ENCODE measurements around the gene PRKCA. TPM values are rescaled to one million over a fixed set of nuclear protein-coding genes. Genes with fewer than 3 reads are reported as not detected.

PRKCA gene
- total RNA-seq, 3 donors from 2014 or later = 42.3 to 77.7 (median 56.3) TPM

GRCh38 chr17:66630828-66631472, 328.5 kb downstream of the PRKCA start:
- intact Hi-C loops (cut with DNase I, micrococcal nuclease) = no loop called here
- H3K4me3 ChIP-seq = no peak overlapping the region
- no peak for TF ChIP-seq CTCF (IDR thresholded peaks at IDR 0.05)
- DNase-seq (no peak), ATAC-seq (no peak)
- H3K36me3 ChIP-seq (ENCODE audit: low read depth) = no peaks in the 10 kb centered on the region
- H3K4me1 ChIP-seq (ENCODE audit: low read depth) = no peaks in the 10 kb centered on the region
- no peaks in the 10 kb centered on the region for H3K9me3 ChIP-seq

GRCh38 chr17:66632731-66633130, 330.3 kb downstream of the PRKCA start:
- Histone ChIP-seq H3K4me3 (no peak overlapping the region), H3K9me3 (no peaks in the 10 kb centered on the region), H3K36me3 (ENCODE audit: low read depth) (no peaks in the 10 kb centered on the region), H3K4me1 (ENCODE audit: low read depth) (no peaks in the 10 kb centered on the region)
- ATAC-seq = no peak
- TF ChIP-seq CTCF (IDR thresholded peaks at IDR 0.05) = no peak
- intact Hi-C loops (cut with DNase I, micrococcal nuclease) = no loop called here
- DNase-seq = no peak

GRCh38 chr17:66633317-66633965, 331.0 kb downstream of the PRKCA start:
- intact Hi-C loops (cut with DNase I, micrococcal nuclease) = no loop called here
- Histone ChIP-seq H3K4me1 (ENCODE audit: low read depth) (no peaks in the 10 kb centered on the region), H3K36me3 (ENCODE audit: low read depth) (no peaks in the 10 kb centered on the region), H3K4me3 (no peak overlapping the region), H3K9me3 (no peaks in the 10 kb centered on the region)
- no peak for TF ChIP-seq CTCF (IDR thresholded peaks at IDR 0.05)
- DNase-seq (no peak), ATAC-seq (peak; percentile 45)

- Histone ChIP-seq H3K36me3 (ENCODE audit: low read depth) (no peaks in the 10 kb centered on the region), H3K4me1 (ENCODE audit: low read depth) (no peaks in the 10 kb centered on the region), H3K4me3 (no peak overlapping the region), H3K9me3 (no peaks in the 10 kb centered on the region)
- intact Hi-C loops (cut with DNase I, micrococcal nuclease) = no loop called here
- TF ChIP-seq CTCF (IDR thresholded peaks at IDR 0.05) = no peak
- ATAC-seq (no peak), DNase-seq (no peak)
Observed at GRCh38 chr17:66634193-66634592, 331.8 kb downstream of the PRKCA start.

- Histone ChIP-seq H3K4me3 (no peak overlapping the region), H3K4me1 (ENCODE audit: low read depth) (no peaks in the 10 kb centered on the region), H3K36me3 (ENCODE audit: low read depth) (no peaks in the 10 kb centered on the region), H3K9me3 (no peaks in the 10 kb centered on the region)
- intact Hi-C loops (cut with DNase I, micrococcal nuclease) = no loop called here
- TF ChIP-seq CTCF (IDR thresholded peaks at IDR 0.05) = no peak
- DNase-seq (no peak), ATAC-seq (no peak)
Observed at GRCh38 chr17:66635386-66636045, 333.1 kb downstream of the PRKCA start.
